ENCODE results near the gene MEST. TPM values are rescaled to one million over a fixed set of nuclear protein-coding genes. Genes with fewer than 3 reads are reported as not detected.

The MEST gene
- polyA plus RNA-seq, 3 donors = 1.1 to 3.1 (median 1.8) TPM

GRCh38 chr7:130476297-130477150, 15.4 kb upstream of the MEST start:
- Histone ChIP-seq H3K4me3 (replicated peaks in 1 of 3; ENCODE audit: low read depth in 2 of 3, low read length in 3 of 3) (no peak overlapping the region), H4K20me1 (ENCODE audit: insufficient read depth, low read length) (no peaks in the 10 kb centered on the region), H2AFZ (ENCODE audit: insufficient read depth, low read depth, low read length, poor library complexity, severe bottlenecking) (no peak overlapping the region), H3K9me3 (replicated peaks in 1 of 2; ENCODE audit: control insufficient read depth in 1 of 2, insufficient read depth in 1 of 2, low read length in 2 of 2) (no peaks in the 10 kb centered on the region), H3K4me2 (replicated peaks; ENCODE audit: extremely low read depth, low read length, poor library complexity, severe bottlenecking) (no peak overlapping the region), H3K27ac (ENCODE audit: low read depth in 1 of 2, low read length in 2 of 2) (no peak overlapping the region), H3K79me2 (ENCODE audit: insufficient read depth, low read length) (no peaks in the 10 kb centered on the region), H3K36me3 (replicated peaks in 1 of 2; ENCODE audit: control insufficient read depth in 1 of 2, insufficient read depth in 2 of 2, low read length in 2 of 2) (no peaks in the 10 kb centered on the region), H3K4me1 (ENCODE audit: control insufficient read depth in 1 of 2, insufficient read depth in 2 of 2, low read length in 2 of 2) (peaks cover 30 to 35% of the 10 kb centered on the region in 2 donors), H3K27me3 (ENCODE audit: control insufficient read depth in 2 of 2, insufficient read depth in 2 of 2, low read length in 2 of 2) (no peaks in the 10 kb centered on the region), H3K9ac (ENCODE audit: insufficient read depth, low read length, poor library complexity, severe bottlenecking) (no peak overlapping the region)
- no peak overlapping the region for H3K4me3 Mint-ChIP-seq
- no peaks in the 10 kb centered on the region for H3K36me3 Mint-ChIP-seq
- peaks cover 0 to 3% (median 1%) of the 10 kb centered on the region in 3 donors for H3K27me3 Mint-ChIP-seq (ENCODE audit: low read depth in 3 of 3)
- WGBS (ENCODE audit: insufficient coverage) = 78% methylated on average over 8 of the region's 9 CpGs
- DNase-seq = no peak
- TF ChIP-seq, protein P1, sequence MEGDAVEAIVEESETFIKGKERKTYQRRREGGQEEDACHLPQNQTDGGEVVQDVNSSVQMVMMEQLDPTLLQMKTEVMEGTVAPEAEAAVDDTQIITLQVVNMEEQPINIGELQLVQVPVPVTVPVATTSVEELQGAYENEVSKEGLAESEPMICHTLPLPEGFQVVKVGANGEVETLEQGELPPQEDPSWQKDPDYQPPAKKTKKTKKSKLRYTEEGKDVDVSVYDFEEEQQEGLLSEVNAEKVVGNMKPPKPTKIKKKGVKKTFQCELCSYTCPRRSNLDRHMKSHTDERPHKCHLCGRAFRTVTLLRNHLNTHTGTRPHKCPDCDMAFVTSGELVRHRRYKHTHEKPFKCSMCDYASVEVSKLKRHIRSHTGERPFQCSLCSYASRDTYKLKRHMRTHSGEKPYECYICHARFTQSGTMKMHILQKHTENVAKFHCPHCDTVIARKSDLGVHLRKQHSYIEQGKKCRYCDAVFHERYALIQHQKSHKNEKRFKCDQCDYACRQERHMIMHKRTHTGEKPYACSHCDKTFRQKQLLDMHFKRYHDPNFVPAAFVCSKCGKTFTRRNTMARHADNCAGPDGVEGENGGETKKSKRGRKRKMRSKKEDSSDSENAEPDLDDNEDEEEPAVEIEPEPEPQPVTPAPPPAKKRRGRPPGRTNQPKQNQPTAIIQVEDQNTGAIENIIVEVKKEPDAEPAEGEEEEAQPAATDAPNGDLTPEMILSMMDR (IDR thresholded peaks at IDR 0.05) = no peak
- intact Hi-C loops (cut with micrococcal nuclease) = no loop called here
- H3K4me1 Mint-ChIP-seq = peaks cover 34% of the 10 kb centered on the region
- H3K27ac Mint-ChIP-seq = no peak overlapping the region
- peaks cover 0 to 8% (median 2%) of the 10 kb centered on the region in 7 donors for H3K9me3 Mint-ChIP-seq

DNA sequence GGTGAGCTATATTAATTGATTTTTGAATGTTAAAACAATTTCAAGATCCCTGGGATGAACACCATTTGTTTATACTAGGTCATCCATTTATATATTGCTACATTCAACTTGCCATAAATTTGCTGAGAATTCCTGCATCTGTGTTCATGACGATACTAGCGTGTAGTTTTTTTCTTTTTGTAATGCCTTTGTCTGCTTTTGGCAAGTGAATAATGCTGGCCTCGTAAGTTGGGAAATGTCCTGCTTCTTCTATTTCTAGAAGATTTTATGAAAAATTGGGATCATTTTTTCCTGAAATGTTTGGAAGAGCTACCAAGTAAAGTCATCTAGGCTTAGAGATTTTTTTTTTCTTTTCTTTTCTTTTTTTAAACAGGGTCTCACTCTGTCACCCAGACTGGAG, 12.9 kb upstream of the MEST start:
- Mint-ChIP-seq H3K4me1 (peaks cover 25% of the 10 kb centered on the region), H3K27me3 (ENCODE audit: low read depth in 3 of 3) (peaks cover 0 to 1% (median 0%) of the 10 kb centered on the region in 3 donors), H3K36me3 (no peaks in the 10 kb centered on the region), H3K27ac (no peak overlapping the region), H3K9me3 (peaks cover 0 to 8% (median 0%) of the 10 kb centered on the region in 7 donors), H3K4me3 (no peak overlapping the region)
- intact Hi-C loops (cut with micrococcal nuclease) = no loop called here
- TF ChIP-seq, protein P1 (IDR thresholded peaks at IDR 0.05) = no peak
- Histone ChIP-seq H3K36me3 (replicated peaks in 1 of 2; ENCODE audit: control insufficient read depth in 1 of 2, insufficient read depth in 2 of 2, low read length in 2 of 2) (no peaks in the 10 kb centered on the region), H3K4me1 (ENCODE audit: control insufficient read depth in 1 of 2, insufficient read depth in 2 of 2, low read length in 2 of 2) (peaks cover 18 to 19% of the 10 kb centered on the region in 2 donors), H2AFZ (ENCODE audit: insufficient read depth, low read depth, low read length, poor library complexity, severe bottlenecking) (no peak overlapping the region), H3K9me3 (replicated peaks in 1 of 2; ENCODE audit: control insufficient read depth in 1 of 2, insufficient read depth in 1 of 2, low read length in 2 of 2) (no peaks in the 10 kb centered on the region), H3K27ac (ENCODE audit: low read depth in 1 of 2, low read length in 2 of 2) (no peak overlapping the region), H3K9ac (ENCODE audit: insufficient read depth, low read length, poor library complexity, severe bottlenecking) (no peak overlapping the region), H3K4me3 (replicated peaks in 1 of 3; ENCODE audit: low read depth in 2 of 3, low read length in 3 of 3) (no peak overlapping the region), H3K79me2 (ENCODE audit: insufficient read depth, low read length) (no peaks in the 10 kb centered on the region), H4K20me1 (ENCODE audit: insufficient read depth, low read length) (no peaks in the 10 kb centered on the region), H3K27me3 (ENCODE audit: control insufficient read depth in 2 of 2, insufficient read depth in 2 of 2, low read length in 2 of 2) (no peaks in the 10 kb centered on the region), H3K4me2 (replicated peaks; ENCODE audit: extremely low read depth, low read length, poor library complexity, severe bottlenecking) (no peak overlapping the region)
- WGBS (ENCODE audit: insufficient coverage) = 93% methylated on average over 3 of the region's 3 CpGs
- DNase-seq = no peak
